Measurements from ENCODE around the gene NFASC. TPM values are rescaled to one million over a fixed set of nuclear protein-coding genes. Genes with fewer than 3 reads are reported as not detected.

The NFASC gene
- total and polyA plus RNA-seq, 9 of the 15 experiments (the other 6 are each of a cell fraction or from before 2014, with no cell fraction given): 0.03 to 0.16 (median 0.06) TPM; not detected in 6

DNA sequence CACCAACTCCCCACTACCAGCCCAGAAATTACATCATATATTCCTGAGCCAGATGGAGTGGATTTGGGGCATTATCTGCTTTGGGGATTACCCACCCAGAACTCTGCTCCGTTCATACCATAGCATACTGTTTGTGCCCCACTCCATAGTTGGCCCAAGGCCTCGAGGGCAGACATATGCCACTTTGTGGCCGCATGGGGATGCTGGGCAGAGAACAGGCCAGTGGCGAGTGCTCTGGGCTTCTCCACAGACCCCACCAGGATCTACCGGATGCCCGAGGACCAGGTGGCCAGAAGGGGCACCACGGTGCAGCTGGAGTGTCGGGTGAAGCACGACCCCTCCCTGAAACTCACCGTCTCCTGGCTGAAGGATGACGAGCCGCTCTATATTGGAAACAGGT lies 104.4 kb downstream of the NFASC start:
- Histone ChIP-seq H3K36me3 (ENCODE audit: control insufficient read depth, insufficient read depth, low read length) (no peaks in the 10 kb centered on the region), H3K4me1 (replicated peaks in 1 of 2; ENCODE audit: control insufficient read depth in 2 of 2, insufficient read depth in 2 of 2, low read length in 2 of 2) (peaks cover 4 to 12% of the 10 kb centered on the region in 2 experiments; a peak in 3 of 5 replicates), H2AFZ (ENCODE audit: low read depth, low read length) (no peak overlapping the region), H3K4me2 (ENCODE audit: insufficient read depth, low read length) (no peak overlapping the region), H3K27me3 (ENCODE audit: control insufficient read depth in 2 of 2, insufficient read depth in 2 of 2, low read length in 2 of 2) (peaks cover 27 to 74% of the 10 kb centered on the region in 2 experiments), H3K9me1 (ENCODE audit: control insufficient read depth, insufficient read depth, low read length) (no peaks in the 10 kb centered on the region), H3K9me3 (replicated peaks; ENCODE audit: control insufficient read depth, insufficient read depth, low read depth, low read length) (no peaks in the 10 kb centered on the region), H3K4me3 (no peak overlapping the region), H3K79me2 (ENCODE audit: control insufficient read depth, insufficient read depth, low read length) (no peaks in the 10 kb centered on the region), H3K27ac (ENCODE audit: extremely low read depth, low read depth, low read length) (no peak overlapping the region), H4K20me1 (replicated peaks; ENCODE audit: control insufficient read depth, insufficient read depth, low read length) (peaks cover 5% of the 10 kb centered on the region; the same call in 1 of the 2 replicates), H3K9ac (ENCODE audit: insufficient read depth in 1 of 2, low read depth in 2 of 2, low read length in 2 of 2) (no peak overlapping the region)
- DNase-seq (ENCODE audit: extremely low read depth in 1 of 4, low spot score in 3 of 4) (no peak), FAIRE-seq (no peak), ATAC-seq (no peak)
- TF ChIP-seq, protein P1, sequence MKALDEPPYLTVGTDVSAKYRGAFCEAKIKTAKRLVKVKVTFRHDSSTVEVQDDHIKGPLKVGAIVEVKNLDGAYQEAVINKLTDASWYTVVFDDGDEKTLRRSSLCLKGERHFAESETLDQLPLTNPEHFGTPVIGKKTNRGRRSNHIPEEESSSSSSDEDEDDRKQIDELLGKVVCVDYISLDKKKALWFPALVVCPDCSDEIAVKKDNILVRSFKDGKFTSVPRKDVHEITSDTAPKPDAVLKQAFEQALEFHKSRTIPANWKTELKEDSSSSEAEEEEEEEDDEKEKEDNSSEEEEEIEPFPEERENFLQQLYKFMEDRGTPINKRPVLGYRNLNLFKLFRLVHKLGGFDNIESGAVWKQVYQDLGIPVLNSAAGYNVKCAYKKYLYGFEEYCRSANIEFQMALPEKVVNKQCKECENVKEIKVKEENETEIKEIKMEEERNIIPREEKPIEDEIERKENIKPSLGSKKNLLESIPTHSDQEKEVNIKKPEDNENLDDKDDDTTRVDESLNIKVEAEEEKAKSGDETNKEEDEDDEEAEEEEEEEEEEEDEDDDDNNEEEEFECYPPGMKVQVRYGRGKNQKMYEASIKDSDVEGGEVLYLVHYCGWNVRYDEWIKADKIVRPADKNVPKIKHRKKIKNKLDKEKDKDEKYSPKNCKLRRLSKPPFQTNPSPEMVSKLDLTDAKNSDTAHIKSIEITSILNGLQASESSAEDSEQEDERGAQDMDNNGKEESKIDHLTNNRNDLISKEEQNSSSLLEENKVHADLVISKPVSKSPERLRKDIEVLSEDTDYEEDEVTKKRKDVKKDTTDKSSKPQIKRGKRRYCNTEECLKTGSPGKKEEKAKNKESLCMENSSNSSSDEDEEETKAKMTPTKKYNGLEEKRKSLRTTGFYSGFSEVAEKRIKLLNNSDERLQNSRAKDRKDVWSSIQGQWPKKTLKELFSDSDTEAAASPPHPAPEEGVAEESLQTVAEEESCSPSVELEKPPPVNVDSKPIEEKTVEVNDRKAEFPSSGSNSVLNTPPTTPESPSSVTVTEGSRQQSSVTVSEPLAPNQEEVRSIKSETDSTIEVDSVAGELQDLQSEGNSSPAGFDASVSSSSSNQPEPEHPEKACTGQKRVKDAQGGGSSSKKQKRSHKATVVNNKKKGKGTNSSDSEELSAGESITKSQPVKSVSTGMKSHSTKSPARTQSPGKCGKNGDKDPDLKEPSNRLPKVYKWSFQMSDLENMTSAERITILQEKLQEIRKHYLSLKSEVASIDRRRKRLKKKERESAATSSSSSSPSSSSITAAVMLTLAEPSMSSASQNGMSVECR (CRISPR knock-in tag; IDR thresholded peaks at IDR 0.05): 0 out of 2 replicates have a peak, but pooled peaks have one; percentile 24
- no peak for TF ChIP-seq XRCC5 (IDR thresholded peaks at IDR 0.05; ENCODE audit: low read depth, low read length)
- no TSS peak for BruUV-seq (replicated peaks)
- intact Hi-C loops (cut with micrococcal nuclease) (loop anchor here (1.0 to 5.0 kb wide), 2 partner anchors 86 to 352 kb away; no protein-coding TSS in a partner anchor), in situ Hi-C loops (cut with MboI) (loop anchor here (5.0 kb wide), 2 partner anchors 87 to 282 kb away; no protein-coding TSS in a partner anchor)
- under 1% methylated on average over 12 of the region's 12 CpGs for WGBS (ENCODE audit: insufficient coverage, low coverage, missing lambda C conversion rate)
- ChIA-PET POLR2A (no interaction called here), CTCF (ENCODE audit: low intra/inter-chr PET ratio) (interaction anchor here (0.8 to 2.8 kb wide), 5 partner anchors 87 to 549 kb away, joined by 3 to 21 read pairs (median 4); no protein-coding TSS in a partner anchor)

All from K562 (cell line).